Osteoblast (primary cell): ENCODE results near the gene HS6ST3. TPM values are rescaled to one million over a fixed set of nuclear protein-coding genes. Genes with fewer than 3 reads are reported as not detected.
A peak's percentile ranks its signal among the peaks of the same experiment; 100 is the strongest.

Experiments used
- DNase-seq: peaks from one replicate; pipeline ENCODE4 v3.0.0; 2011; ENCODE audit warnings: low spot score, mixed read lengths; ENCODE audit not compliant: insufficient read length; ENCODE audit errors: missing footprints
- H2AFZ ChIP-seq: 2 replicates; pipeline ENCODE4 v1.6.0; 2011; ENCODE audit warnings: mild to moderate bottlenecking, low read length
- H3K27ac ChIP-seq: 2 replicates; pipeline ENCODE4 v1.5.1; 2011; ENCODE audit warnings: mild to moderate bottlenecking, low read depth, low read length, moderate library complexity
- H3K27me3 ChIP-seq: 2 replicates; pipeline ENCODE4 v1.6.0; 2012; ENCODE audit warnings: mild to moderate bottlenecking, control low read depth, inconsistent platforms, low read length, moderate library complexity; ENCODE audit not compliant: insufficient read depth
- H3K36me3 ChIP-seq: 2 replicates; pipeline ENCODE4 v1.5.1; 2011; ENCODE audit warnings: mild to moderate bottlenecking, low read length, control low read depth, moderate library complexity; ENCODE audit not compliant: insufficient read depth
- H3K4me1 ChIP-seq: 2 replicates; pipeline ENCODE4 v1.5.1; 2011; ENCODE audit warnings: mild to moderate bottlenecking, low read length, control low read depth, moderate library complexity; ENCODE audit not compliant: insufficient read depth
- H3K4me2 ChIP-seq: 2 replicates; pipeline ENCODE4 v1.6.0; 2011; ENCODE audit warnings: mild to moderate bottlenecking, low read length; ENCODE audit not compliant: insufficient read depth
- H3K4me3 ChIP-seq: fragments of 200-600 bp; sonication (generic); 3 replicates; pipeline ENCODE4 v1.5.1; 2012; ENCODE audit warnings: mild to moderate bottlenecking, low read length, inconsistent platforms; ENCODE audit not compliant: insufficient read depth
- H3K79me2 ChIP-seq: 2 replicates; pipeline ENCODE4 v1.6.0; 2012; ENCODE audit warnings: mild to moderate bottlenecking, low read length, control low read depth, inconsistent platforms; ENCODE audit not compliant: insufficient read depth
- H3K9me3 ChIP-seq: 2 replicates; pipeline ENCODE4 v1.5.1; 2011; ENCODE audit warnings: low read depth, low read length, control low read depth
- H4K20me1 ChIP-seq: 2 replicates; pipeline ENCODE4 v1.6.0; 2012; ENCODE audit warnings: mild to moderate bottlenecking, low read length, control low read depth; ENCODE audit not compliant: insufficient read depth
- CTCF ChIP-seq: IDR thresholded peaks from 2 replicates; pipeline ENCODE4 v1.5.1; 2011; ENCODE audit warnings: mild to moderate bottlenecking, low read depth, low read length, moderate library complexity; ENCODE audit errors: extremely low read depth
- total RNA-seq: library from RNA; depleted of rRNA; stranded (reverse); fragments of >200 nt; gene quantifications from 2 replicates; pipeline ENCODE4 v1.2.3, GENCODE V29; 2012

Gene HS6ST3
- total RNA-seq, 1 donor: not detected

GRCh38 chr13:96817336-96817941 lies 727.5 kb downstream of the HS6ST3 start:
- H3K4me1 ChIP-seq: no peaks in the 10 kb centered on the region
- no peaks in the 10 kb centered on the region for H3K9me3 ChIP-seq
- peak; percentile 26 for TF ChIP-seq CTCF
- no peak overlapping the region for H3K27ac ChIP-seq
- DNase-seq: no peak
- no peak overlapping the region for H3K4me2 ChIP-seq
- no peak overlapping the region for H3K4me3 ChIP-seq
- no peaks in the 10 kb centered on the region for H3K36me3 ChIP-seq
- no peaks in the 10 kb centered on the region for H4K20me1 ChIP-seq
- no peaks in the 10 kb centered on the region for H3K27me3 ChIP-seq
- H3K79me2 ChIP-seq: no peaks in the 10 kb centered on the region
- H2AFZ ChIP-seq: no peak overlapping the region

- no peaks in the 10 kb centered on the region for H3K9me3 ChIP-seq
- no peaks in the 10 kb centered on the region for H3K4me1 ChIP-seq
- H3K79me2 ChIP-seq: no peaks in the 10 kb centered on the region
- H3K27ac ChIP-seq: no peak overlapping the region
- no peak for DNase-seq
- H3K36me3 ChIP-seq: no peaks in the 10 kb centered on the region
- TF ChIP-seq CTCF: no peak
- no peaks in the 10 kb centered on the region for H4K20me1 ChIP-seq
- H2AFZ ChIP-seq: no peak overlapping the region
- H3K4me2 ChIP-seq: no peak overlapping the region
- H3K4me3 ChIP-seq: no peak overlapping the region
- H3K27me3 ChIP-seq: no peaks in the 10 kb centered on the region
These were observed 729.5 kb downstream of the HS6ST3 start for GRCh38 chr13:96819375-96819774.

GRCh38 chr13:96821381-96821780 lies 731.5 kb downstream of the HS6ST3 start:
- DNase-seq: no peak
- TF ChIP-seq CTCF: no peak
- Histone ChIP-seq H3K79me2 (no peaks in the 10 kb centered on the region), H3K36me3 (no peaks in the 10 kb centered on the region), H3K27ac (no peak overlapping the region), H3K27me3 (no peaks in the 10 kb centered on the region), H3K9me3 (no peaks in the 10 kb centered on the region), H3K4me2 (no peak overlapping the region), H4K20me1 (no peaks in the 10 kb centered on the region), H3K4me1 (no peaks in the 10 kb centered on the region), H2AFZ (no peak overlapping the region), H3K4me3 (no peak overlapping the region)

- Histone ChIP-seq H3K36me3 (no peaks in the 10 kb centered on the region), H2AFZ (no peak overlapping the region), H3K27ac (no peak overlapping the region), H3K4me1 (no peaks in the 10 kb centered on the region), H3K79me2 (no peaks in the 10 kb centered on the region), H4K20me1 (no peaks in the 10 kb centered on the region), H3K27me3 (no peaks in the 10 kb centered on the region), H3K4me2 (no peak overlapping the region), H3K9me3 (no peaks in the 10 kb centered on the region), H3K4me3 (no peak overlapping the region)
- no peak for DNase-seq
- TF ChIP-seq CTCF: no peak
These were observed 732.1 kb downstream of the HS6ST3 start for GRCh38 chr13:96821971-96822370.
